Prostate gland (tissue), 2 donors: Measurements from ENCODE around the gene SBNO1. TPM values are rescaled to one million over a fixed set of nuclear protein-coding genes. Genes with fewer than 3 reads are reported as not detected.

Experiments used
- DNase-seq: peaks from one replicate; pipeline ENCODE4 v3.0.0-alpha.2; 2019; ENCODE audit warnings: low spot score
- H3K27ac ChIP-seq, 2 donors: fragments of 200-600 bp; sonication (generic); 2 replicates each; pipeline ENCODE4 v1.5.1; 2017 to 2019
- H3K27me3 ChIP-seq: fragments of 200-600 bp; sonication (generic); replicated peaks from 2 replicates; pipeline ENCODE4 v1.5.1; 2019; ENCODE audit not compliant: insufficient read depth
- H3K36me3 ChIP-seq, 2 donors: fragments of 200-600 bp; sonication (generic); 1 replicate in 1 of 2; 2 replicates in 1 of 2; pipeline versions ENCODE4 v1.5.1 to v1.8.1; 2017 to 2019
- H3K4me1 ChIP-seq: fragments of 200-600 bp; sonication (generic); replicated peaks from 2 replicates; pipeline ENCODE4 v1.5.1; 2019
- H3K4me3 ChIP-seq, 2 donors: fragments of 200-600 bp; sonication (generic); 2 replicates each; pipeline ENCODE4 v1.5.1; 2017 to 2019
- H3K9me3 ChIP-seq: fragments of 200-600 bp; sonication (generic); 2 replicates; pipeline ENCODE4 v1.5.1; 2017
- CTCF ChIP-seq, 4 experiments: fragments of 200-600 bp in 2 of 4; fragments of 450-650 bp in 2 of 4; sonication (generic) in 2 of 4; IDR thresholded peaks; 1 replicate in 3 of 4; 2 replicates in 1 of 4; pipeline ENCODE4 v1.5.1; 2016 to 2019; ENCODE audit warnings: antibody characterized with exemption in 4 of 4, mild to moderate bottlenecking in 2 of 4, moderate library complexity in 2 of 4
- POLR2A ChIP-seq: fragments of 450-650 bp; IDR thresholded peaks from one replicate; pipeline ENCODE4 v1.6.1; 2016; ENCODE audit warnings: antibody characterized with exemption, mild to moderate bottlenecking
- POLR2AphosphoS5 ChIP-seq: sonication (generic); formaldehyde crosslinking; IDR thresholded peaks from one replicate; pipeline ENCODE4 v1.6.1; 2017; ENCODE audit warnings: antibody characterized with exemption
- WGBS: methylation state at CpG from one replicate; pipeline ENCODE4 v1.1.5; 2018; 5-methylcytosine and 5-hydroxymethylcytosine counted together
- intact Hi-C: fragments of 100-400 bp; cut with DNase I; formaldehyde crosslinking; loops from one replicate; pipeline ENCODE4 v1.14.2; 2022
- total RNA-seq, 2 donors: library from RNA; depleted of rRNA; stranded (reverse); fragments of >200 nt; gene quantifications; one replicate each; pipeline ENCODE4 v1.1.0, GENCODE V29; 2016

Gene SBNO1
- total RNA-seq, 2 donors from 2014 or later, result 22.6 to 53.3 TPM

- TF ChIP-seq CTCF (IDR thresholded peaks at IDR 0.05) (no peak), POLR2AphosphoS5 (no peak), POLR2A (no peak)
- H3K36me3 ChIP-seq, result no peaks in the 10 kb centered on the region
Measured at GRCh38 chr12:123284669-123285068, 80.0 kb downstream of the SBNO1 start.

GRCh38 chr12:123283461-123283860 lies 81.2 kb downstream of the SBNO1 start:
- no peak overlapping the region for H3K27ac ChIP-seq
- WGBS, result 92% methylated on average over 8 of the region's 8 CpGs
- H3K27me3 ChIP-seq, result no peaks in the 10 kb centered on the region
- H3K4me1 ChIP-seq, result no peaks in the 10 kb centered on the region
- no peaks in the 10 kb centered on the region for H3K36me3 ChIP-seq
- intact Hi-C loops, result no loop called here
- TF ChIP-seq POLR2A (no peak), CTCF (IDR thresholded peaks at IDR 0.05) (no peak), POLR2AphosphoS5 (no peak)
- no peak overlapping the region for H3K4me3 ChIP-seq
- H3K9me3 ChIP-seq, result no peaks in the 10 kb centered on the region
- DNase-seq, result no peak

More at GRCh38 chr12:123284669-123285068, 80.0 kb downstream of the SBNO1 start:
- H3K4me1 ChIP-seq, result no peaks in the 10 kb centered on the region
- H3K27me3 ChIP-seq, result no peaks in the 10 kb centered on the region
- WGBS, result 97% methylated on average over 4 of the region's 4 CpGs
- no peak overlapping the region for H3K27ac ChIP-seq
- intact Hi-C loops, result no loop called here
- no peak overlapping the region for H3K4me3 ChIP-seq
- no peaks in the 10 kb centered on the region for H3K9me3 ChIP-seq
- DNase-seq, result no peak

- no peak overlapping the region for H3K4me3 ChIP-seq
- H3K9me3 ChIP-seq, result no peaks in the 10 kb centered on the region
- no peak for DNase-seq
- TF ChIP-seq POLR2A (no peak), CTCF (IDR thresholded peaks at IDR 0.05) (no peak), POLR2AphosphoS5 (no peak)
- 89% methylated on average over 10 of the region's 10 CpGs for WGBS
- intact Hi-C loops, result no loop called here
- H3K27me3 ChIP-seq, result no peaks in the 10 kb centered on the region
- no peaks in the 10 kb centered on the region for H3K4me1 ChIP-seq
- no peaks in the 10 kb centered on the region for H3K36me3 ChIP-seq
- no peak overlapping the region for H3K27ac ChIP-seq
Measured at GRCh38 chr12:123282111-123282510, 82.5 kb downstream of the SBNO1 start.

GRCh38 chr12:123280971-123281370 lies 83.7 kb downstream of the SBNO1 start:
- Histone ChIP-seq H3K36me3 (no peaks in the 10 kb centered on the region), H3K9me3 (no peaks in the 10 kb centered on the region), H3K4me1 (no peaks in the 10 kb centered on the region), H3K4me3 (no peak overlapping the region), H3K27me3 (no peaks in the 10 kb centered on the region), H3K27ac (no peak overlapping the region)
- 89% methylated on average over 2 of the region's 2 CpGs for WGBS
- intact Hi-C loops, result no loop called here
- TF ChIP-seq CTCF (IDR thresholded peaks at IDR 0.05) (no peak), POLR2AphosphoS5 (no peak), POLR2A (no peak)
- no peak for DNase-seq

GRCh38 chr12:123278101-123278627 lies 86.5 kb downstream of the SBNO1 start:
- Histone ChIP-seq H3K36me3 (no peaks in the 10 kb centered on the region), H3K4me1 (no peaks in the 10 kb centered on the region), H3K27me3 (no peaks in the 10 kb centered on the region), H3K27ac (no peak overlapping the region), H3K9me3 (no peaks in the 10 kb centered on the region), H3K4me3 (no peak overlapping the region)
- intact Hi-C loops, result no loop called here
- 59% methylated on average over 2 of the region's 2 CpGs for WGBS
- no peak for TF ChIP-seq CTCF (IDR thresholded peaks at IDR 0.05)
- no peak for TF ChIP-seq POLR2AphosphoS5
- no peak for TF ChIP-seq POLR2A
- no peak for DNase-seq
